GM23248 (cell line): ENCODE data around the gene CNP.

ENCODE experiments used
- EZH2 ChIP-seq: fragments of 200-600 bp; sonication (generic); IDR thresholded peaks from 2 replicates; pipeline ENCODE4 v1.6.1; 2018; ENCODE audit warnings: antibody characterized with exemption, mild to moderate bottlenecking; ENCODE audit not compliant: insufficient read depth, poor library complexity, severe bottlenecking
- EZH2phosphoT487 ChIP-seq: fragments of 200-600 bp; sonication (generic); IDR thresholded peaks from 2 replicates; pipeline ENCODE4 v1.6.1; 2018; ENCODE audit warnings: antibody characterized with exemption, moderate library complexity, mild to moderate bottlenecking, low read depth; ENCODE audit not compliant: insufficient read depth

DNA sequence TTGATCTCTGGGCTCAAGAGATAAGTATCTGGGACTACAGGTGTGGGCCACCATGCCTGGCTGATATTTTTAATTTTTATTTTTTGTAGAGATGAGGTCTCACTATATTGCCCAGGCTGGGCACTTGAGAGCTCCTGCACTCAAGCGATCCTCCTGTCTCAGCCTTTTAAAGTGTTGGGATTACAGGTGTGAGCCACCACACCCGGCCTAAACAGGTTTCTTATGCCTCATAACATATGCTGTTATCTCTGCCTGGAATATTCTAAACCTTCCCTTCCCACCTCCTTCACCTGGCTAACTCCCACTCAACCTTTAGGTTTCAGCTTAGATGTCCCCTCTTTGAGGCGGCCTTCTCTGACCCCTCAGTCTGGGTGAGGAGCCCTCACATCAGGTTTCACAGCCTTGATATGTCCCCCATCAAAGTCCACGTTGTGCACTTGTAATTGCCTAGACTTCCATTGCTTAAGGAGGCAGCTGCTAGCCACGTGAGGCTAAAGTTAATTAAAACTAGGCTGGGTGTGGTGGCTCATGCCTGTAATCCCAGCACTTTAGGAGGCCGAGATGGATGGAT, 8.6 kb upstream of the CNP start:
- TF ChIP-seq EZH2phosphoT487 (no peak), EZH2 (no peak)
